Skin of body (tissue), 2 donors: Measurements from ENCODE around the gene MRPS22. TPM values are rescaled to one million over a fixed set of nuclear protein-coding genes. Genes with fewer than 3 reads are reported as not detected.

Experiments used
- DNase-seq: peaks from one replicate; lab custom pipeline; 2025; lab: John Stamatoyannopoulos, UW
- total RNA-seq: library from RNA; depleted of rRNA; stranded (reverse); fragments of >200 nt; gene quantifications from one replicate; pipeline ENCODE4 v1.2.3, GENCODE V29; 2014

Gene MRPS22
- 45.5 TPM for total RNA-seq

DNA sequence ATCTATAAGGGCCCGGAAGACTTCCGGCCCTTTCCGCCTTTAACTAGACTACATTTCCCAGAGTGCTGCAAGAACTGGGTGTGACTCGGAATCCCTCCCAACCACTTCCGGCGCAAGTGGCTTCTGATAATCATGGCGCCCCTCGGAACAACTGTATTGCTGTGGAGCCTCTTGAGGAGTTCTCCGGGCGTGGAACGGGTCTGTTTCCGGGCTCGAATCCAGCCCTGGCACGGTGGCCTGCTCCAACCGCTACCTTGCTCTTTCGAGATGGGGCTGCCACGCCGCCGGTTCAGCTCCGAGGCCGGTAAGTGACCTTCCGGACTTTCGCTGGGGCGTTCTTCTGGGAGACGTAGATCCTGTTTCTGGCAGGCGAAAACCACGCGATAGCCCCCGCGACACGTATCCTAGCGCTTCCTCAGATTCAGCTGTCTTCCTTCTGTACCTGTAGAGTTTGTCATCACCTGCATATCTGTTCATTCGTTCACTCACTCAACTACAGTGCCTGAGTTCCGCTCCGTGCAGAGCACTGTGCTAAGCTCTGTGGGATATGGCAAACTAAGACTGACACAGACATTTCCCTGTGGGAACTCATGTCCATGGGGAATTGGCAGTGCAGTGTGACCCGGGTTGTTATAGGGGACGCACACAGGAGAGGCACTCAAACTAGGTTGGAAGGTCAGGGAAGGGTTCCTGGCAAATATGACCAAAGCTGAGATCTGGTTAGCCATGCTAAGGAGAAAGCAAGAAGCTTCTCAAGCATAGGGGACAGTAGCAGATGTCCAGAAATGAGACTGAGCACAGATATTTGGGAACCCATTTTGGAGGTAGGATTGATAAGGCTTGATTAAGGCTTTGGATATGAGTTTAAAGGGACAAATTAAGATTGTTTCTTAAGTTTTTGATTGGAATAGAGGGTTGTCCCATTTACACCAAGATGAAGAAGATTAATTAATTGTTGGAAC, at the start of gene MRPS22:
TSS of gene MRPS22 (plus strand) at position 126 of the 962 bp plus-strand sequence. CDS start at position 133, 7 bp downstream.
- peak; percentile 90 for DNase-seq

DNA sequence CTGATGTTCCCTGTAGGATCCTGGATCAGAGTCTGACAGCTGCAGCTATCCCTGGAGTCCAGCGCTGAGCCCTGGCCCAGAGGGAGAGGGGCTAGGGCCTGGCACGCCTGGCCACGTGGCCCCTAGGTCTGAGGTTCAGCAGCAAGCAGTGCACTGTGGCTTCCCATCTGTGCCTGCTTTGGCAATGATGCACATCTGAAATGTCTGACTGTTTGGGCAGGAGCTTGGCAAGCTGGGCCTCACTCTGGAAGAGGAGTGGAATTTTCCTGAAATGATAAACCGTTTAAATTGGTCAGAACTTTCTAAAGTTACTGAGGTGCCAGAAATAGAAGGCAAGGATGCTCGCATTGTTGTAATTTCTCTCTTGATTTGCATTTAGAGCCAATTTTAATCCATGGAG, 48.8 kb upstream of the MRPS22 start:
- no peak for DNase-seq

DNA sequence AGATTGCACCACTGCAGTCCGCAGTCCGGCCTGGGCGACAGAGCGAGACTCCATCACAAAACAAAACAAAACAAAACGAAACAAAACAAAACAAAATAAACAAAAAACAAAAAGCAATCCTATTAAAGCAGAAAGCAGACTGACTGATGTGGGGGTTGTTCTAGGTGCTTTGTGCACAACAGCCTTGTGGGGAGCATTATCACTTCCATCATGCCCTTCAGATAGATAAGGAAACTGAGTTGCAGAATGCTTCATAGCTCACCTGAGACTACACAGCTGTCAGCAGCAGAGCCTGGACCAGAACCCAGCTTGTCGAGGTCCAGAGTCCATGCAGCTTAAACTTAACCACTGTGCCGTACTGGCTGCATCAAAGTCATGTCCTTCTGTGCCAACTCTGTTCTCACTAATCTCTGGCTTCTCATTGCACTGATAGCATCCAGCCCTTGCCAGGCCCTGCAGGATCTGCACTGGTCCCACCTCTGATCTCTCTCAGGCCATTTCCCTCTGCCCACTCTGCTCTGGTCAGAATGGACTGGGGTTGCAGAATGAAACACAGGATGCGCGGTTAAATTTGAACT, 47.6 kb upstream of the MRPS22 start:
- no peak for DNase-seq

DNA sequence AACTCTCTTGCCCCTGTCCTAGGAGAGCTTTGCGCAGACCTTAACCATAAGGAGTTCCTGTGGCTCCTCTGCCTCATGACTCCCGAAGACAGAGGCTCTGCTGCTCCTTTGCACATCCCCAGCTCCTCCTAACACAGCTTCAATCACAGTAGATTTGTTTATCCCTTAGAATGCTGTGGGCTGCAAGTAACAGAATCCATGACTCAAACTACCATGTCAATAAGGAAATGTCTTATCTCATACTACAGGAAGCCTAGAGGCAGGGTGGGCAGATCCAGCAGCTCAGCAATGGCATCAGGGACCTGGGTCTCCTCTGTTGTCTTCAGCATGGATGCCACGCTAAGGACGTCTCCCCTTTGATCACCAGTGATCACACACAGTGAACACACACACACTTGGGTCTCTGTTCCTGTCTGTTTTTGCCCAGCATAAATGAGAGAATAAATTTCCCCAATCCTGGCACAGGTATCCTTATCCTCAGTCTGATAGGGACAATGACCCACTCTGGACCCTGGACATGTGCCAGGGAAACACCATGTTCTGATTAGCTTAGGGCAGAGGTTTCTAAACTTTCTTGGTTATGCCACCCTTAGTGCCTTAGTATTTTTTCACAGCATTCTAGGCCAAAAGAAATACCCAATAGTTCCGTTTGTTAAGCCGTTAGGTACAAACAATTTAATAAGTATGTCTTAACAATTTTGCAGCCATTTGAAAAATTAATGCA, 46.1 kb upstream of the MRPS22 start:
- DNase-seq: no peak

DNA sequence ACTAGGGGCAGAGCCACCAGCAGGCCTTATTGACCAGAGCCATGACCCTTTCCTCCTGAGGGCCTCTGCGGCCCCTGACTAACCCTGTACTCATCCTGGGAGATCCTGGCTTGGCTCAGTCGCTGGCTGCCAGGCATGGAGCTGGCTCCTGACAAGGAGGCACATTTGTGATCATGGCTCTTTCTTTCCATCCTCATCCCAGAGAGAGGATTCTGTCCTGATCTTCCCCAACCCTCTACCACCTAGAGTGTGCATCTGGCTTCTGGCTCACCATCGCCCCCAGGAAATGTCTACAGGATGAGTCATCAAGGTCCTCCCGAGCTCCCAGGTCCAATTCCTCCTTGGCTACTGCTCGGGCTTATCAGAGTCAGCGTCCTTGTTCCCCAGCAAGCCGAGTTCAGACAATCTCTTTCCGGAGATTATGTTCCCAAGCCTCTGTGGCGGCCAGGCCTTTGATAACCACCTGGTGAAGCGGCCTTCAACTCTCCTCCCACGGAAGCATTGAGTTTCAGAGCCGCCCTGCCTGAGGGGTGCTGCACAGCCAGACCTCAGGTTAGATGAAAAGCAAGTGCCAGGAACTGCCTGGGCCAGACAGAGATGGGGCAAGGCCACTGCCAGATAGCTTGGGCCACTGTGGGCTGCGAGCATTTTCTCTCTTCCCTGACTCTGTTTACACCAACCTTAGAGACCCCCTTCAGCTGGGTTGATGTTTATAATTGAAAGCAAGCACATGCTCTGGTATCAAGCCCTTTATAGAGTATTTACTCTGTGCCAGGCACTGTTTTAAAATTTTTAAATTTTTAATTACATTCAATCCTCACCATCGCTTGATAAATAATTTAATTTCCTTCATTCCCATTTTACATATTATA, 44.3 kb upstream of the MRPS22 start:
- DNase-seq: no peak

DNA sequence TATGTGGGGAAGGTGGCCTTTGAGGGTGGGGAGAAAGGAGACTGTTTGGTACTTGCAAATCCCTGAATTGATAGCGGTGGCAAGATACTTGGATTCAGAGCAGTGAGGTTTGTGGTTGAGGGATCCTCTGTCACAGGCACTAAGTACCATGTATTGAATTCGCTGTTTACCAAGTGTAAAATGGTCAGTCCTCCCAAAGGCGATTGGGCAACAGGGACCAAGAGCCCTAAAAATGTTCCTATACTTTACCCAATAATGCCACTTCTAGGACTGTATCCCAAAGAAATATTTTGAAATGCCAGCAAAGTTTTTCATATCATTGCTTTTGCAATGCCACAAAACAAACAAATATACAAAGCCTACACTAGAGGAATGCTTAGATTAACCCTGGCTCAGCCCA, 43.4 kb upstream of the MRPS22 start:
- no peak for DNase-seq

DNA sequence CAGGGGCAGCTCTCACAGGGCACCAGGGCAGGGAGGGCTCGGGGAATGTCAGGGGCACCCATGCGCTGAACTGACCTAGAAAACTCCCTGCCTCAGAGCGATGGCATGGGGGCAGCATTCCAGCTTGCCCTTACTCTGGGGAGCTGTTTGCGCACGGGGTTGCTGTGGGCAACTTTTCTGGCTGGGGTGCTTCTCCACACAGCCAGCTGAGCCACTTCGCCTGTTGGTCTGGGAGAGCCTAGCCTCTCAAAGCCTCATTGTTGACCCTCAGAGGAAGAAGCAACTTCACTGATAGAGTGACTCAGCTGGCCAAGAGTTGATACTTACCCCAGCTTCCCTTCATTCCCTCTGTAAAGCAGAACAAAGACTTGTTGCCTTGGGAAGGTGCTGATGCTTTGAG, 42.6 kb upstream of the MRPS22 start:
- no peak for DNase-seq

DNA sequence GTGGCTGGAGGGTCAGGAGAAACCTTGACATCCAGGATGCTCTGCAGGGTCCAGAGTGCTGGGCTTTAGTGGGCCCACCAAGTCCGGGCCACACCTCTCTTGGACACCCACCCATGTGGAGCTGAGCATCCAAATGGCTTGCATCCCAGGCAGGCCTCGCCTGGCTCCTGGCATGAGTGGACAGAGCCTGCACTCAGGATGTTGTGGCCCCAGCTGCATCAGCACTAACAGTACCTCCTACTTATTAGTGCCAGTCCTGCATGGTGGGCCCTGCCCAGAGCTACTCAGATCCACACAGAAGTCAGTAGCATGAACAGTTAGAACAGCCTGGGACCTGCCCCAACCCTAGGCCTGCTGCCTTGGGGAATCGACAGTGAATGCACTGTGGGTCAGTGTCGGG, 42.2 kb upstream of the MRPS22 start:
- DNase-seq: no peak

DNA sequence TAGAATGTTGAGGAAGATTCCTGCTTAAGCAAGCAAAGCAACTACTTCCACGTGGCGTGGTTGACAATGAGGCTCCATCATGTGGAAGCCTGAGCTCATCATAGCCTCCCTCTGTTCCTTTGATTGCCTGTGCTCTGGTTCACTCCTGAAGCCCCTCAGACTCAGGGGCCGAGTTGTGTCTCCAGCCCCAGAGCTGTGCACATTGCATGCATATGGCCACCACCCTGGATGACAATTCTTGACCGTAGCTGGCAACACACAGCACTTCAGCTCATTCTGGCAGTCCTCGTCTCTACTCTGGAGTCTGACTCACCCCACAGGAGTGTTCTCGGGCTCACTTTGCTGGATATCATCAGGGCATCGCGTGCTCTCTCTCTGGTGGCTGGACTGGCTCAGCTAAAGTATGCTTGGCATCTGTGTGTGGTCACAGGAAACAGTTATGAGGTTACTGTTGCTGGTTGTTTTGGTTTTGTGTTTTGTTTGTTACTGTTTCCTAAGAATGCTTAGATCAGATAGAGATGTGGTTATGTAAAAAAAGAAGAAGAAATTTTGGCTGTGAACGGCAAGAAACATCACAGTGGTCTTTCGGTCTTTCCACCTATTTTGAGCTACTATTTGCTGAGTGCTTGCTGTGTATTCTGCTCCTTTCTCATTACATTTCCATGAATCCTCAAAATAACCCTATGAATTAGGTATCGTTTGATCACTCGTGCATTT, 41.6 kb upstream of the MRPS22 start:
- DNase-seq: no peak

DNA sequence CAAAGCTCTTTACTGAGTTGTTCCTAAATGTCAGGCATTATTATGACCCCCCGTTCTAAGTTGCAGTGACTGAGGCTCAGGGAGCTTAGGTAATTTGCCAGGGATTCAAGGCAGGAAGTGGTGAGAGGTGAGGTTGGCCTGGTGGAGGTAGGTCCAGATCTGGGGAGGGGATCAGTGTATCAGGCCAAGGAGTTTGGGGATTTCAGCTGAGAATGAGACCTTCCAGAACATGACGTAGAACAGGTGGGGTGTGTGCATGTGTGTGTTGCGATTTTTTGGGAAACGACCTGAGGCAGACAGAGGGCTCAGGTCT, 41.1 kb upstream of the MRPS22 start:
- no peak for DNase-seq

DNA sequence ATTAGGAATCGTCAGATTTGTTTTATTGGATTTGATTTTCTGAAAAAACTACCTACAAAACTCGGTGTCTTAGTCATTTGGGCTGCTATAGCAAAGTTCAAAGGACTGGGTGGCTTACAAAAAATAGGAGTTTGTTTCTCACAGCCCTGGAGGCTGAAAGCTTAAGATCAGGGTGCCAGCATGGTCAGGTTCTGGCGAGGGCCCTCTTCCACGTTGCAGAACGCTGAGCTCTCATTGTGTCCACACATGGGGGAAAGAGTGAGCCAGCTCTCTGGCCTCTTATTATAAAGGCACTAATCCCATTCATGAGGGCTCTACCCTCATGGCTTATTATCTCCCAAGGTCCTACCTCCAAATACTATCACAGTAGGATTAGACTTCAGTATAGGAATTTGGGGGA, 40.6 kb upstream of the MRPS22 start:
- no peak for DNase-seq

DNA sequence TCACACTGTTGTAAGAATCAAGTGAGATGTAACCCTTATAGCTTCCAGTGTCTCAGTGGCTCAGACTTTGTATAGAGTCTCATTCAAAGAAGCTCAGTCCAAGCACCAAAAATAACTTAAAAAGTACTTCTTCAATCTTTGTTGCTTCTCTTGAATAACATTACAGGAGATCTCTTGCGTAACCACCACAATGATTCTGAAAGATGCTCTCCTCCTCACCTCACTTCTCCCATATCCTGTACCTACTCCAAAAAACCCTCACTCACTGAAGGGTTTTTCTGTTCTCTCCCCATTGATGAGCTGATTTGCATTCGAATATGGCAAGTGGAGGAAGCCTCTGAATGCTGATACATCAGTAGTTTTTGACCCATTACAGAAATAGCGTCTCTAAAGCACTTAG, 39.4 kb upstream of the MRPS22 start:
- no peak for DNase-seq

DNA sequence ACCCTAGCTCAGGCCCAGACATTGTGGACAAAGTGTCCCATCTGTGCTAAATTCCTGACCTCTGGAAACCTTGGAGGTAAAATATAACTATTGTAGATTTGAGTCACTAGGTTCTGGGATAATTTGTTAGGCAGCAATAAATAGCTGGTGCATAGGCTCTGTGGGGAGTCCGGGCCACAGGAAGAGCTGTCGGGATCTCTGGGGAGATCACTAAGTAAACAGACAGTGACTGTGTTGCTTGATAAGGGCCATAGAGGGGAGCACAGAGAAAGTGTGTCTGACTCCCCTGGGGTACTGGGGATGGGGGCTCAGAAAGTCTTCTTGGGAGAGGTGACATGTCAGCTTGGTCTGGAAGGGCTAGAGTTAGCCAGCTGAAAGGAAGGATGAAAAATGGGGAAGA, 37.7 kb upstream of the MRPS22 start:
- DNase-seq: no peak

DNA sequence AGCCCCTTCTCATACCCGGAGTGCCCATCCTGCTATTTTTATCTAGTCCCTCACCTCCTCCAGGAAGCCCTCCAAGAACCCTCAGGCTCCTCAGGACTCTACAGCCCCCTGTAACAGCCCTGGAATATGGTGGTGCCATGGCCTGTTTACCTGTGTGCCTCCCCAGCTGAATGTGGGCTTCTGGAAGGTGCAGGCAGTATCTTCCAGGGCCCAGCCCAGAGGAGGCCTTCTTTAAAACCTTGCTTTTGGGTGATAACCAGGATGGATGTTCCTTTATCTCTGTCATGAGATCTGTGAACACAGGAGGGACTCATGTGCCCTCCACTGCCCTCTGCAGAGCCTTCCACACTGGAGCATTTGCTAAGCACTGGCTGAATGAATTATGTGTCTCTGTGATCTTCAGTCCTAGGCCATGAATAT, 36.7 kb upstream of the MRPS22 start:
- no peak for DNase-seq

DNA sequence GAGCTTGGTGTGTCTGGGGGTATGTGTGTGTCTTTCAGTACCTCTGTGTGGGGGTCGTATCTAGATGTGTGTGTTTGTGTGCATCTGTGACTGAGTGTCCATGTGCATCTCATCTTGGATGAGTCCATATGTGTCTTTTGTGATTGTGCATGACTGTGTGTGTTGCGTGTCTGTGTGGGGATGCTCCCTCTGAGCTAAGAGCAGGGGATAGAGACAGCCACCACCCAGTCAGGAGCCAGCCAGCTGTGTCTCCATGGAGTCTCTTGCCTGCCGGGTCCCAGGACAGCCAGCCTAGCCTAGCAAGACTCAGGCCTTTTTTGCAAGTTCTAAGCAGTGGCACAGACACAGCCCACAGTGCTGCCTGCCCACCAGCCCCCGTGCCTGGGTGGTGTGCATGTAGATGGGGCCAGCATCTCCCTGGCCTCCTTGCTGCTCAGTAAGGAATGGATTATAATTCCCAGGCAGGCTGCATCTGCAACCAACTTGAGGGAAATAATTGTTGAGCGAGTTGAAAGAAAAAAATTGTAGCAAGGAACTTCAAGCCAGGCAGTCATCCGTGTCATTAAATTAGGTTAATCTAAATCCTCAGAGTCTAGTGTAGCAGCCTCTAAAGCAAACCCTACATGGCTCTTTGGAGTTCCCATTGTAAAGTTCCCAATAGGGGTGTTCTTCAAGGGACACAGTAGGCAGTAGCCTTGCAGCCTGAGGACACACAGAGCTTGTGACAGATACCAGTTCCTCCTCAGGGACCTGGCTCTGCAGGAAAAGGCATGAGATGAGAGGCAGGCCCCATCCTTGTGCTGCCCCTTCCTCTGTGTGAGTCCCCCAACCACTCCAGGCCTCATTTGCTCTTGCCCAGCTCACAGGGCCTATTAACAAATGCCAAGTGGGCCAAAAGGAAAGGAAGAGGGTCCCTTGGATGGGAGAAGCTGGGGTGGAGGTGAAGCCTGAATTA, 35.9 kb upstream of the MRPS22 start:
- DNase-seq: no peak

DNA sequence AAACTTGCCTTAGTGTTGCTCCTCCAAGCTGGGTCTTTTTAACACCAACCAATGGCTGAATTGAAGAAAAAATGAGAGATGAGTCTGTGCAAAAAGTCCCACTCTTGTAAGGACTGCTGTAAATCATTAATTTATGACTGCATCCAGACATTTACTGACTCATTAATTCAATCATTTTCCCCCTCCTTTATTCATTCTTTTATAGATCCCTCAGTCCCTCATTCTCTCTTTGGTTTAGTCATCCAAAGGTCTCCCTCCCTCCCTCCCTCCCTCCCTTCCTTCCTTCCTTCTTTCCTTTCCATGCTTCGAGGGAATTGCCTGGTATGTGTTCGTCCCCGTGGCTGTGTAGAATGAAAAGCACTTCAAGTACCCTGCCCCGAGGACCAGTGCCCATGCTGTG, 35.3 kb upstream of the MRPS22 start:
- no peak for DNase-seq

DNA sequence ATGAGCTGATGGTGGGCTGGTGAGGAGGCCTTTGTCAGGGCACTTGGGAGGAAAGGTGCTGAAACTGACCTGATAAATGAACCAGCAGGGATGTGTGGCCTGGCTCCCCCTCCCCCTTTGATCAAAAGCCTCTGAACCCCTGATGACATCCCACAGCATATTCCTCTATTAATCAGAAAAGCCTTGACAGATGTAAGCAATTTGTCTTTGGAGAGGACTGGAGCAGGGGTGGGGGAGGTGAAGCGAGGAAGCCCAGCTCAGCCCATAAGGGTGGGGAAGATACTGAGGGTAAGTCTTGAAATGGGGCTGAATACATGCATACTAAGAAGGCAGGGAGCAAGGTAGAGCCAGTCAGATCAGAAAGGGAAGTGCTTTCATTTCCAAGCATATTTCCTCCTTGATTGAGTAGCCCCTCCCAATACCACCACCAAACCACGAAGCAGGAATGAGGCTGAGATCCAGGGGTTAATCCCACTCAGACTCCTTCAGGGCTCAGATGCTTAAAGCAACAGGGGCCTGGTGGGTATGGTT, 34.7 kb upstream of the MRPS22 start:
- DNase-seq: no peak

DNA sequence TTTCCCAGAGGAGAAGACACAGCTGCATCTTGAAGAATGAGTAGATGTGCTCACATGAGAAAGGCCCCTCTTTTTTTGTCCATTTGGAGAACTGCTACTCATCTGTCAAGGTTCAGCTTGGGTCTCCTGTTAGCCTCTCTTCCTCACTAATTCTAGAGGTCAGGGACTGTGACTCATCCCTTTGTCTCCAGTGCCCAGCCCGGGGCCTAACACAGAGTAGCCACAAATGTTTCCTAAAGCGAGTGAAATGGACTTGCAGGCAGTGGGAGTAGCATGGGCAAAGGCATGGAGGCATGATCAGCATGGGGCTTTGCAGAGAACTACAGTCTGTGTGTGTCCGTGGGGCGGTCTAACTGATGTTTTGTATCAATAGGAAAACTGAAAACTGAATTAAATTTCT, 33.9 kb upstream of the MRPS22 start:
- DNase-seq: no peak

DNA sequence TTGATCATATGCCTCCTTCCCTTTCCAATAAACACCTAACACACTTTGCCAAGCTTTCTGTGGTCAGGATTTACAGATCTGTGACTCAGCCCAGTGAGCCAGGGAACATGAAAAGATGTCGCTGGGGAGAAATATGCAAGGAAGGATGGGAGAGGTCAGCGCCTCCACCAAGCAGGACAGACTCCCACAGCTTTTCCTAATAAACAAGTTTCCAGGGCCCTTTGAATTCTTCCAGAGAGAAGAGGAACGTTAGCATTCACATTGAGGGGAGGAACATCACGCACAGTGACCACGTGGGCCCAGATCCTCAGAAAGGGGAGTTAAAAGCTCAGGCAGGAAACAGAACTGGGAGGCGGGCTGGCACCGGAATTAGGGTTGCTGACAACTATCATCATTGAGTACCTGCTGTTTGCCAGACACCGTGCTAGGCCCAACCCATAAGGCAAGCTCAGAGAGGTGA, 33.3 kb upstream of the MRPS22 start:
- no peak for DNase-seq
